CD4-positive, alpha-beta T cell treated with Interferon alpha-2 for 1 hour (primary cell): ENCODE results near the gene VRK3.
"Not testable (repeated sequence)": the region's sequence is repeated elsewhere in the genome, so short reads cannot be mapped to it uniquely, and the experiment has no call there.

Source experiments
- DNase-seq, 2 donors: peaks; one replicate each; pipeline ENCODE4 v3.0.0-alpha.2; 2020 to 2022

Gene VRK3

DNA sequence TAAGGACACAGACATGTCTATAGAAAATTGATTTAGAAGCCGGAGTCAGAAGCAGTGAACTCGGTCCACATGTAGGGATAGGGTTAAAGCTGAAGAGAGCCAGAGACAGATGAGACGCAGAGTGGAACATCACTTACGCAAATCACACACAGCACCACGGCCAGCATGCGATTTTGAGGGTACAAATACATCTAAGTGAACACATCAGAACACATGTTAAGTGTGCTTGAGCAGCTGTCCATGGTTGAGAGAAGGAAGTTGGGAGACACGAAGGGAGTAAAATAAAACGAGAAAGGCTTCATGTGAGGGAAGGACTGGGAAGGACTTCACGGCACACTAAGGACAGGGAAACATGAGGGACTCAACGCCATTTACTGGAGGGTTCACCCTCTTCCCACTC is 38.8 kb downstream of the VRK3 start:
- DNase-seq = no peak

DNA sequence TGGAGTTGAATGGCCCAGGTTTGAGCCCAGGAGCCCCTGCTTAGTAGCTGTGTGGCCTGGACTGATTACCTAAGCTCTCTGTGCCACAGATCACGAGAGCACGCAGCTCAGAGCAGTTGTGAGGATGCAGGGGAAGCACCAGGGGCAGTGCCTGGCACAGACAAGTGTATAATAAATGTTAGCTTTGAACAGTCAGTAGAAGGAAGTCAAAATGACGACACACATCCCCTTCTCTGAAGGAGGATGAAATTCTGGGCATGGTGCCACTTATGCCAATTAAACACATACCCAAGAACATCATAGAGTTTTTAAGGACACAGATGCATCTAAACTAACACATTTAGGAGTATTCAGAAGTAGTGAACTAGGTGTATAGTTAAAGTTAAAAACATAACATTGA is 39.3 kb downstream of the VRK3 start:
- no peak for DNase-seq

- DNase-seq = no peak
Observed at GRCh38 chr19:49984491-49984890, 40.7 kb downstream of the VRK3 start.

DNA sequence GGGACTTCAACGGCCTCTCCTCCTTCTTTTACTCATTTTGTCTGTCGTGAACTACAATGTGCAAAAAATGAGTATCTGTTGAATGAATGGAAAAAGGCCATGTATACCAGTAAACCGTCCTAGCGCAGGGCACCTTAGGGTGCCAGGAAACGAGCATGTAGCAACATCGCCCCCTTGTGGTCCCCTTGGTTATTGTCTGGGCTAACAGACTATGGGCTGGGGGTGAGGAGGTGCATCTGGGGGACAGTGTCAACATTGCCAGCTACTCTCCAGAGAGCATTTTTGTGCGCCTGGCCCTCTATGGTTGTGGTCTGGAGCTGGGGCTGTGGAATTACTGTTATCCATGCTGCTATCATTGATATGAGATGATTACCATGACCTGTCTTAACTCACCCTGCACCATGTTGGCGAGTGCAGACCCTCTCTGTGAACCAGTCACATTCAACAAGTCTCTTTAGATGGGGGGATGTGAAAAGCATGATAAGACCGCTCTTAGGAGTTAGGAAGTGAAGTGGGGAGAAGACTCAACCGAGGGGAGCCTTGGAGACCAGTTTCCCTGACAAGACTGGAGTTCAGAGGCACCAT is 41.4 kb downstream of the VRK3 start:
- peak; percentile 74 to 81 for DNase-seq

DNA sequence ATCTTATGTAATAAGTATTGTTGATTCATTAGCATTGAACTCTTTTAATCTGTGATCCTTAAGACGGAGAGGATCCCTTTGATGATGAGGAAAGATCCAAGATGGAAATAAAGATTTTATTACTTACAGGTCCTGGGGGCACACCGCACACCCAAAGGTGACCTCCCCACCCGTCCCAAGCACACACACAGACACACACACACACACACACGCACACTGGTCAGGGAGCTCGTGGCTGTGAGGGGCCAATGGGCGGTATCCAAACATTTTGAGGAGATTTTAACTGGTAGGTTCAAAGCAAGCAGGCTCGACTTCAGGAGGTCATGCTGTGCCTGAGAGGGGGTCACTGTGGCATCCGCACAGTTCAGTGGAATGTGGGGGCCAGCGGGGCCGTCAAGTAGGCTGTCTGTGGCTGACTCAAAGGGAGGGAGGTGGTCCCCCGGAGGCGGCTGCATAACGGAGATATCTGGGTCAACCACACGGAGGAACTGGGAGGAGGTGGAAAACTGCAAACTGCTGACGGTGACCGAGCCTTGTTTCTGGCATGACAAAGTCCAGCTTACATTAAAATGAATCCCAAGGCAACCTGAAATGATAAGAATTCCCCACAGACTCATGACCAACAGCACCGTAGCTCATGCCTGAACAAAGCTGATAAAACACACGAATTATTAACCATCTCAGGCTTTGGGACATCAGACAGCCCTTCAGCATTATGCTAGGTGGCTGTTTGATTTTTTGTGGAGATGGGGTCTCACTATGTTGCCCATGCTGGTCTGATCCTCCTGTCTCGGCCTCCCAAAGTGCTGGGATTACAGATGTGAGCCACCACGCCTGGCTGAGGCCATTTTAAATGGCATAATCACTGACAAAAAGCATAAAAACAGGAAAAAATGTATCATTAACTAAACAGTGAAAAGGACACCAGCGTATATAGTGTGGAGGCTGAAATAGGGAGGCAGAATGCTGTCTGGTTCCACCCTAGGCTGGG is 43.3 kb downstream of the VRK3 start:
- DNase-seq = no peak

DNA sequence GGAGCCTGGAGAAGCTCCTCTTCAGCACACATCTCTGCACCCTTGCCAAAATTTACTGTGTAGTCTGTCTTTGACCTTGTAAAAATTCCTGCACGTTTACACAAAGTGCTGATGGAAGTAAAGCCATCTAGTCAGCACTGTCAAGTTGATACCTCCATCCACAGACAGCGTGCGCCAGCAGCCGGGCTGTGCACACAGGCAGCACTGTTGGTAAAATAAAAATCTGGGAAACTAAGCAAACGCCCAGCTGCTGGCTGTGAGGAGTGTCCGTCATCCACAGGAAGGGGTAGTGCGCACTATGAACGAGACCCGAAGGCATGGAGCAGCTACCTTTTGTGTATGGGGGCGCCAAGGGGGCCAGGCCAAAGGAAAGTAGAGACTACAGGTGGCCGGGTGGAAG is 46.8 kb downstream of the VRK3 start:
- no peak for DNase-seq

- DNase-seq = no peak
Observed at GRCh38 chr19:49977881-49978280, 47.3 kb downstream of the VRK3 start.

- DNase-seq = no peak
Observed at GRCh38 chr19:49977076-49977475, 48.1 kb downstream of the VRK3 start.

DNA sequence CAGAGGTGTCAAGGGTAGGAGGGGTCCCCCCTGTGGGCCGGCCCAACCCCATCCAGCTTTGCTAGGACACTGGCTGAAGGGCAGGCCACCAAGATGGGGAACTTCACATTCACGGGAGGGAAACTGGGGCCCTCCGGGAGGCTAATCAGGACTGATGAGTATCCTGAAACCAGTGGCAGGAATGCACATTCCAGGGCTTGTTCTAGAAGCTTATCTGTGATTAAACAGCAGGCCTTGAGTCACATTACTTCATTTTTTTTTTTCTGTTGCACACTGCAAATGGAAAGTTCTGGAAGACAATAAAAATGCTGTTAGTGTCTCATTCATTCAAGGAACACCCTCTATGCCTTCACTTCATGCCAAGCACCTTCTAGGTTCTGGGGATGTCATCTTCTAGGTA is 48.7 kb downstream of the VRK3 start:
- no peak for DNase-seq

DNA sequence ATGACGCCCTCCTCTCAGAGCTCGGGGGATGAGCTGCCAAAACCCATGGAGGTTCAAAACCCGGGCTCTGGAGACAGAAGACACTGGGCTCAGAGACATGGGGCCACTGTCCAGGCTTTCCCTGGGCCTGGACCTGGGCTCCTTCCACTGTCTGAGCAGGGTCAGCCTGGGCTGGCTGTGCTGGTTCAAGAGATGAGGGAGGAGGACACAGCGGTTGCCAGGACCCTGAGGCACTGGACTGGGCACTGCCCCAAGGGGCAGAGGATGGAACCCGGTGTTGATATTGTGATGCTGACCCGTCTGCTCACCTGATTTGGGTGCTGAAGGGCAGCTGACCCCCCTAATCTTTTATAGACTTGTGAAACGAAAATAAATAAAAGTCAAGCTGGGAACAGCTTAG is 50.1 kb downstream of the VRK3 start:
- no peak for DNase-seq

- DNase-seq = peak in 1 of 2 donors; percentile 3
Observed at GRCh38 chr19:49973987-49974386, 51.2 kb downstream of the VRK3 start.

DNA sequence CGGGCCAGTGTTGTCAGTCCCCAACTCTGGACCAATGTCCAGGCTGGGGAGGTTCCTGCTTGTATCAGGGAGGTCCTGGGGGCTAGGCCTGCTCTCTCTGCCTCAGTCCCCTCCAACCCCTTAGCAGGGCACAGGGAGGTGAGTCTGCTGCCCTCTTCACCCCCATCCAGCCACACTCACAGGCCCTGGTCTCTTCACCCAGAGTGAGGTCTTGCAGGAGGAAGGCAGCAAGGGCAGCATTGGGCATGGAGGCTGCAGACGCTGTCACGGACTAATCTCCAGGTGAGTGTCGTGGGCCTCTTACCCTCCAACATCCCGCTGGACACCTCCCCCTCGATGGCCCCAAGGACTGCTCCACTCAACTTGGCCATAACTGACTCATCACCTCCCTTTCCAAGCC is 52.3 kb downstream of the VRK3 start:
- no peak for DNase-seq

DNA sequence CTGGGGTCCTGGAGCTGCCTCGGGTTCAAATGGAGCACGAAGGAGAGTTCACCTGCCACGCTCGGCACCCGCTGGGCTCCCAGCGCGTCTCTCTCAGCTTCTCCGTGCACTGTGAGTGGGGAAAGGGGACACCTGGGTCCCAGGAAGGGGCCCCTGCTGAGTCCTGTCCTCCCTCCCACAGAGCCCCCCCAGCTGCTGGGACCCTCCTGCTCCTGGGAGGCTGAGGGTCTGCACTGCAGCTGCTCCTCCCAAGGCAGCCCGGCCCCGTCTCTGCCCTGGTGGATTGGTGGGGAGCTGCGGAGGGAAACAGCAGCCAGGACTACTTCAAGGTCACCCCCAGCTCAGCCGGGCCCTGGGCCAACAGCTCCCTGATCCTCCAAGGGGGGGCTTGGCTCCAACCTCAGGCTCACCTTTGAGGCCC is 53.2 kb downstream of the VRK3 start:
- DNase-seq = no peak

DNA sequence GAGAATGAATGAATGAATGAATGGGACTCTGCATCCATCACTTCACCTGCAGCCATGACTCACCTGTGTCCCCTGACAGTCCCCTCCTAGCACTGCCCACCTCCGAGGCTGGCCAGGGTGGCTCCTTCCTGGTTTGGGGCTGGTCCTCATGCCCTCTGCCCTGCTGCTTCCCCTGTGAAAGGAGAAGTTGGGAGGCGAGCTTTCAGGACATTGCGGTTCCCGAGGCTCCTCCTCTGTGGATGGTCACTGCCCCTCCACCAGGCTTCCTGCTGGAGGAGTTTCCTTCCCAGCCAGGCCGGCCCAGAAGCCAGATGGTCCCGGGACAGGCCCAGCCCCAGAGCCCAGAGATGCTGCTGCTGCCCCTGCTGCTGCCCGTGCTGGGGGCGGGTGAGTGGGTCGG is 55.8 kb downstream of the VRK3 start:
- DNase-seq = not testable (repeated sequence)

DNA sequence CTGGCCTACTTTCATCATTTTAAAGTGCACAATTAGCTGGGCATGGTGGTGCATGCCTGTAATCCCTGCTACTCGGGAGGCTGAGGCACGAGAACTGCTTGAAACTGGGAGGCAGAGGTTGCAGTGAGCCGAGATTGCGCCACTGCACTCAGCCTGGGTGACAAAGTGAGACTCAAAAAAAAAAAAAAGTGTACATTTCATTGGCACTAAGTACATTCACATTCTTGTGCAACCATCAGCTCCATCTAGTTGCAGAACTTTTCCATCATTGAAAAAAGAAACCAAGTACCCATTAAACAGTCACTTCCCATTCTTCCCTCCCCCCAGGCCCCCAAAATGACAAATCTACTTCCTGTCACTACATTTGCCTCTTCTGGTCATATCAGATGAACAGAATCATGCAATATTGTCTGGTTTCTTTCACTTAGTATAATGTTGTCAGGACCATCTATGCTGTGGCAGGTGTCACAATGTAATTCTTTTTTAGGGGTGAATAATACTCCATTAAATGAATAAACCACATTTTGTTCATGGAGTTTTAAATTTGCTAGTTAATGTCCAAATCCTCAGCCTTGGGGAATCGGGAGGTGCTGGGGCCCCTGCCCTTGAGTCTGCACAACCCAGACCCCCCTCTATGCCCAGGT is 56.8 kb downstream of the VRK3 start:
- DNase-seq = no peak

GRCh38 chr19:49960980-49961379 is 64.2 kb downstream of the VRK3 start, which contains the start of gene SIGLEC11:
SIGLEC11 (minus strand) TSS chr19:49961172; CDS start chr19:49961081, 91 bp downstream.
- not testable (repeated sequence) for DNase-seq

- not testable (repeated sequence) for DNase-seq
Observed at GRCh38 chr19:49959892-49960291, 65.3 kb downstream of the VRK3 start.

DNA sequence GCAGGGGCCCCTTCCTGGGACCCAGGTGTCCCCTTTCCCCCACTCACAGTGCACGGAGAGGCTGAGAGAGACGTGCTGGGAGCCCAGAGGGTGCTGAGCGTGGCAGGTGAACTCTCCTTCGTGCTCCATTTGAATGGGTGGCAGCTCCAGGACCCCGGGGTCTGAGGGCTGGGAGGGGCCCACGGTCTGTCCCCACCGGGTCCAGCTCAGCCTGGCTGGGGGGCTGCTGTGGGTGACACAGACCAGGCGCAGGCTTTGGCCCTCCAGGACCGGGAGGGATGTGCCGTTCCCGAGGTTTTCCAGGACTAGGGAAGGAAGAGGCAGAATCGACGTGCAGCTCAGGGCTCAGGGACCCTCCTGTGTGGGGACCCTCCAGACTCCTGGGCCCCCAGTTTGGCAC is 66.6 kb downstream of the VRK3 start:
- not testable (repeated sequence) for DNase-seq

GRCh38 chr19:49958144-49958543 is 67.0 kb downstream of the VRK3 start:
- not testable (repeated sequence) for DNase-seq

GRCh38 chr19:49957262-49957915 is 67.8 kb downstream of the VRK3 start:
- no peak for DNase-seq

DNA sequence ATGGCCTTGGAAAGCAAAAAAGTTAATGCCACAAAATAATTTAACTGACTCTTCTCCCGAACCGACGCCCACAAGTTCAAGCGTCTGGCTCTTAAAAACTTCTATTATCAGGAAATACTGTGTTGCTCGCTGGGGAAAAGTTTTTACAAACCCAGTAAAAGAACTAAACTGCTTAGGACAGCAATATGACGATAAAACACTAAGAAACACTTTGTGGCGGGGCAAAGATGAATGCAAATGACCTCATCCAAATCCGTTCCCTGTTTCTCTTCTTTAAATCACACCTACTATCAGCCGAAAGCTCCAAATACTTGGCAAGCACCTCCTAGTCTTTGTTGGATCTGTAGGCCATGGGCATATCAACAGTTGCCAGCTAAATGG is 69.1 kb downstream of the VRK3 start:
- no peak for DNase-seq

GRCh38 chr19:49954933-49955332 is 70.2 kb downstream of the VRK3 start:
- DNase-seq = no peak
